ENCODE data around the gene SCFD1. TPM values are rescaled to one million over a fixed set of nuclear protein-coding genes. Genes with fewer than 3 reads are reported as not detected.

Gene SCFD1
- total RNA-seq, 4 donors from 2014 or later: 33.6 to 40.8 (median 37.1) TPM

GRCh38 chr14:30580616-30581282 is 41.4 kb upstream of the SCFD1 start:
- TF ChIP-seq POLR2A (IDR thresholded peaks at IDR 0.05) (no peak), CTCF (IDR thresholded peaks at IDR 0.05) (no peak)
- 95% methylated on average over 2 of the region's 2 CpGs for WGBS, 2 donors
- intact Hi-C loops (cut with DNase I; ENCODE audit: low total_unique reads): no loop called here
- DNase-seq (ENCODE audit: low spot score in 2 of 2): no peak
- no peak overlapping the region for H3K4me3 ChIP-seq (ENCODE audit: low read depth, poor library complexity, severe bottlenecking)

GRCh38 chr14:30581283-30581625 is 40.9 kb upstream of the SCFD1 start:
- DNase-seq (ENCODE audit: low spot score in 2 of 2): no peak
- TF ChIP-seq POLR2A (IDR thresholded peaks at IDR 0.05): no peak
- TF ChIP-seq CTCF (IDR thresholded peaks at IDR 0.05): no peak
- H3K4me3 ChIP-seq (ENCODE audit: low read depth, poor library complexity, severe bottlenecking): no peak overlapping the region
- intact Hi-C loops (cut with DNase I; ENCODE audit: low total_unique reads): no loop called here
- WGBS, 2 donors: 92 to 94% methylated on average over 7 of the region's 7 CpGs

- 97 to 100% methylated on average over 1 of the region's 1 CpG for WGBS, 2 donors
- TF ChIP-seq POLR2A (IDR thresholded peaks at IDR 0.05) (no peak), CTCF (IDR thresholded peaks at IDR 0.05) (no peak)
- H3K4me3 ChIP-seq (ENCODE audit: low read depth, poor library complexity, severe bottlenecking): no peak overlapping the region
- no peak for DNase-seq (ENCODE audit: low spot score in 2 of 2)
- intact Hi-C loops (cut with DNase I; ENCODE audit: low total_unique reads): no loop called here
These were observed 39.7 kb upstream of the SCFD1 start for GRCh38 chr14:30582376-30582775.

GRCh38 chr14:30584058-30584630 is 38.0 kb upstream of the SCFD1 start:
- no peak for DNase-seq (ENCODE audit: low spot score in 2 of 2)

GRCh38 chr14:30585204-30585603 is 36.9 kb upstream of the SCFD1 start:
- no peak overlapping the region for H3K4me3 ChIP-seq (ENCODE audit: low read depth, poor library complexity, severe bottlenecking)
- intact Hi-C loops (cut with DNase I; ENCODE audit: low total_unique reads): no loop called here
- no peak for DNase-seq (ENCODE audit: low spot score in 2 of 2)
- no peak for TF ChIP-seq CTCF (IDR thresholded peaks at IDR 0.05)
- TF ChIP-seq POLR2A (IDR thresholded peaks at IDR 0.05): no peak

More at GRCh38 chr14:30584058-30584630, 38.0 kb upstream of the SCFD1 start:
- no peak overlapping the region for H3K4me3 ChIP-seq (ENCODE audit: low read depth, poor library complexity, severe bottlenecking)
- TF ChIP-seq CTCF (IDR thresholded peaks at IDR 0.05) (no peak), POLR2A (IDR thresholded peaks at IDR 0.05) (no peak)
- intact Hi-C loops (cut with DNase I; ENCODE audit: low total_unique reads): no loop called here

GRCh38 chr14:30587141-30587540 is 35.0 kb upstream of the SCFD1 start:
- no peak overlapping the region for H3K4me3 ChIP-seq (ENCODE audit: low read depth, poor library complexity, severe bottlenecking)
- intact Hi-C loops (cut with DNase I; ENCODE audit: low total_unique reads): no loop called here
- TF ChIP-seq CTCF (IDR thresholded peaks at IDR 0.05) (no peak), POLR2A (IDR thresholded peaks at IDR 0.05) (no peak)
- no peak for DNase-seq (ENCODE audit: low spot score in 2 of 2)
- WGBS, 2 donors: 70 to 81% methylated on average over 3 of the region's 3 CpGs
